HCT116 (cell line): ENCODE results near the gene PI16. TPM values are rescaled to one million over a fixed set of nuclear protein-coding genes. Genes with fewer than 3 reads are reported as not detected.

Source experiments
- ATAC-seq: fragments of 200-7000 bp; cut with Tn5 transposase; 2 replicates; pipeline ENCODE4 v1.9.1; 2020; ENCODE audit warnings: mild to moderate bottlenecking, moderate library complexity
- BruUV-seq: library from RNA; stranded (reverse); fragments of 400-500 nt; replicated peaks from 2 replicates; lab custom pipeline; 2021; lab: Mats Ljungman, UMichigan
- CTCF ChIA-PET: fragments of 300-600 bp; sonication (Branson Sonifier 250); formaldehyde crosslinking; loops from one replicate; lab custom pipeline; 2021; ENCODE audit warnings: antibody characterized with exemption; lab: Charles Lee
- POLR2A ChIA-PET: fragments of 300-600, 350-600 bp; sonication (Branson Sonifier 250); formaldehyde crosslinking; loops from one replicate; lab custom pipeline; 2021; ENCODE audit warnings: antibody characterized with exemption; lab: Charles Lee
- RAD21 ChIA-PET, 2 experiments: fragments of 300-600 bp; sonication (Branson Sonifier 250); formaldehyde crosslinking; loops; one replicate each; lab custom pipeline; 2023; ENCODE audit warnings: low total read pairs in 2 of 2; ENCODE audit not compliant: uncharacterized antibody in 2 of 2, unreplicated experiment in 2 of 2, low non-redundant PET in 1 of 2; lab: Charles Lee
- DNase-seq: peaks from one replicate; pipeline ENCODE4 v3.0.0-alpha.2; 2010; ENCODE audit warnings: low read depth, low spot score
- H2AFZ ChIP-seq: fragments of 200-600 bp; shearing (Covaris generic), sonication (generic); 2 replicates; pipeline ENCODE4 v1.6.1; 2017; ENCODE audit warnings: low read depth, mixed run types, mixed read lengths, antibody characterized with exemption, low read length; ENCODE audit not compliant: poor library complexity, severe bottlenecking
- H3K27ac ChIP-seq: 2 replicates; pipeline ENCODE4 v1.5.1; 2012; ENCODE audit warnings: low read depth, low read length
- H3K27me3 ChIP-seq: fragments of 200-600 bp; sonication (generic); 2 replicates; pipeline ENCODE4 v1.6.1; 2016; ENCODE audit warnings: mixed run types, low read length, mixed read lengths; ENCODE audit not compliant: insufficient read depth
- H3K36me3 ChIP-seq, 2 experiments: fragments of 200-500 bp in 1 of 2; fragments of 200-600 bp in 1 of 2; sonication (Bioruptor generic) in 1 of 2; sonication (generic) in 1 of 2; 2 replicates each; pipeline versions ENCODE4 v1.5.1 to v1.6.1; 2014 to 2016; ENCODE audit warnings: low read length in 2 of 2, inconsistent platforms in 1 of 2, mixed read lengths in 1 of 2, mixed run types in 1 of 2; ENCODE audit not compliant: insufficient read depth in 2 of 2, control insufficient read depth in 1 of 2
- H3K4me1 ChIP-seq, 2 experiments: fragments of 200-600 bp in 1 of 2; sonication (generic) in 1 of 2; 2 replicates each; pipeline versions ENCODE4 v1.5.1 to v1.6.1; 2012 to 2017; ENCODE audit warnings: low read length in 2 of 2, inconsistent platforms in 1 of 2, mild to moderate bottlenecking in 1 of 2, mixed read lengths in 1 of 2, mixed run types in 1 of 2, moderate library complexity in 1 of 2; ENCODE audit not compliant: insufficient read depth in 2 of 2, control insufficient read depth in 1 of 2
- H3K4me2 ChIP-seq: fragments of 200-600 bp; sonication (generic); 2 replicates; pipeline ENCODE4 v1.6.1; 2017; ENCODE audit warnings: mixed run types, low read length, mixed read lengths
- H3K4me3 ChIP-seq, 2 experiments: fragments of 200-600 bp in 1 of 2; sonication (generic) in 1 of 2; replicated peaks in 1 of 2; 2 replicates each; pipeline ENCODE4 v1.5.1; 2011 to 2016; ENCODE audit warnings: low read length in 2 of 2, control low read depth in 1 of 2, low read depth in 1 of 2, mild to moderate bottlenecking in 1 of 2, mixed read lengths in 1 of 2, mixed run types in 1 of 2
- H3K79me2 ChIP-seq: fragments of 200-600 bp; sonication (generic); 2 replicates; pipeline ENCODE4 v1.6.1; 2017; ENCODE audit warnings: mild to moderate bottlenecking, mixed run types, low read length, moderate library complexity, mixed read lengths; ENCODE audit not compliant: insufficient read depth
- H3K9ac ChIP-seq: fragments of 200-600 bp; sonication (generic); 2 replicates; pipeline ENCODE4 v1.6.1; 2016; ENCODE audit warnings: low read length, mixed read lengths
- H3K9me2 ChIP-seq: fragments of 200-600 bp; sonication (generic), shearing (Covaris generic); 2 replicates; pipeline ENCODE4 v1.6.1; 2017; ENCODE audit warnings: mixed run types, mild to moderate bottlenecking, moderate library complexity; ENCODE audit not compliant: insufficient read depth
- H3K9me3 ChIP-seq, 2 experiments: fragments of 200-500 bp in 1 of 2; fragments of 200-600 bp in 1 of 2; sonication (Bioruptor generic) in 1 of 2; sonication (generic) in 1 of 2; 2 replicates each; pipeline ENCODE4 v1.6.1; 2014 to 2017; ENCODE audit warnings: low read length in 2 of 2, mixed read lengths in 2 of 2, inconsistent platforms in 1 of 2, low read depth in 1 of 2, mild to moderate bottlenecking in 1 of 2, mixed run types in 1 of 2, moderate library complexity in 1 of 2; ENCODE audit not compliant: control insufficient read depth in 1 of 2, insufficient read depth in 1 of 2
- H4K20me1 ChIP-seq: fragments of 200-600 bp; sonication (generic), shearing (Covaris generic); 2 replicates; pipeline ENCODE4 v1.6.1; 2017; ENCODE audit warnings: mixed run types, mild to moderate bottlenecking, moderate library complexity; ENCODE audit not compliant: insufficient read depth
- CBX3 ChIP-seq: IDR thresholded peaks from 2 replicates; pipeline ENCODE4 v1.6.1; 2012; ENCODE audit warnings: low read depth
- CEBPB ChIP-seq: IDR thresholded peaks from 2 replicates; pipeline ENCODE4 v1.6.1; 2012; ENCODE audit warnings: low read depth
- ELF1 ChIP-seq: IDR thresholded peaks from 2 replicates; pipeline ENCODE4 v1.6.1; 2012; ENCODE audit warnings: low read depth, borderline replicate concordance
- FOSL1 ChIP-seq: IDR thresholded peaks from 2 replicates; pipeline ENCODE4 v1.6.1; 2012; ENCODE audit warnings: low read depth
- POLR2A ChIP-seq: IDR thresholded peaks from 2 replicates; pipeline ENCODE4 v1.7.0; 2011; ENCODE audit warnings: borderline replicate concordance; ENCODE audit not compliant: insufficient read depth, insufficient read length; ENCODE audit errors: extremely low read depth
- POLR2AphosphoS5 ChIP-seq: IDR thresholded peaks from 2 replicates; pipeline ENCODE4 v1.6.1; 2011; ENCODE audit warnings: mild to moderate bottlenecking, low read depth, low read length, moderate library complexity
- RAD21 ChIP-seq: IDR thresholded peaks from 2 replicates; pipeline ENCODE4 v1.6.1; 2012; ENCODE audit warnings: low read depth, mild to moderate bottlenecking
- SIN3A ChIP-seq: IDR thresholded peaks from 2 replicates; pipeline ENCODE4 v1.6.1; 2012; ENCODE audit warnings: low read depth
- TCF7L2 ChIP-seq: IDR thresholded peaks from 2 replicates; pipeline ENCODE4 v1.7.0; 2011; ENCODE audit warnings: borderline replicate concordance, inconsistent platforms; ENCODE audit not compliant: insufficient read depth, insufficient read length; ENCODE audit errors: extremely low read depth
- YY1 ChIP-seq: IDR thresholded peaks from 2 replicates; pipeline ENCODE4 v1.6.1; 2011; ENCODE audit warnings: low read length, low read depth, moderate library complexity, mild to moderate bottlenecking; ENCODE audit not compliant: insufficient replicate concordance; ENCODE audit errors: extremely low read depth
- ZFX ChIP-seq: fragments of 450-650 bp; IDR thresholded peaks from 2 replicates; pipeline ENCODE4 v1.6.1; 2017
- intact Hi-C: fragments of 100-400 bp; cut with micrococcal nuclease; formaldehyde crosslinking; loops from 2 replicates; pipeline ENCODE4 v1.10.0; 2022
- total RNA-seq: library from RNA; stranded (reverse); gene quantifications from one replicate; pipeline ENCODE4 v1.2.1, GENCODE V29; 2021; ENCODE audit not compliant: unreplicated experiment
- TF ChIP-seq, protein P1 (sequence below): IDR thresholded peaks from 2 replicates; pipeline ENCODE4 v1.6.1; 2012
- TF ChIP-seq, protein P2 (sequence below): IDR thresholded peaks from 2 replicates; pipeline ENCODE4 v1.6.1; 2012
- TF ChIP-seq, protein P3 (sequence below): IDR thresholded peaks from 2 replicates; pipeline ENCODE4 v1.6.1; 2011; ENCODE audit warnings: mild to moderate bottlenecking, low read length, moderate library complexity; ENCODE audit not compliant: insufficient replicate concordance; ENCODE audit errors: extremely low read depth

PI16 gene
- total RNA-seq, 1 experiment from 2014 or later = 0.59 TPM

GRCh38 chr6:37005827-37006567, 51.5 kb downstream of the PI16 start:
- H3K4me3 ChIP-seq = no peak overlapping the region
- intact Hi-C loops = no loop called here
- TF ChIP-seq POLR2A = no peak
- no peak for TF ChIP-seq CBX3
- no peak for TF ChIP-seq ELF1
- no peak for TF ChIP-seq SIN3A
- no peak for TF ChIP-seq CEBPB
- TF ChIP-seq RAD21 = no peak
- no peak for TF ChIP-seq ZFX
- no peak for TF ChIP-seq FOSL1
- no peak for TF ChIP-seq TCF7L2
- no peak for TF ChIP-seq YY1
- TF ChIP-seq, all 23 proteins: peak for 0
- DNase-seq = no peak
- H3K27ac ChIP-seq = no peak overlapping the region
- no peaks in the 10 kb centered on the region for H3K79me2 ChIP-seq
- no peak overlapping the region for H3K9ac ChIP-seq
- H3K4me2 ChIP-seq = no peak overlapping the region
- H4K20me1 ChIP-seq = no peaks in the 10 kb centered on the region
- no peaks in the 10 kb centered on the region for H3K27me3 ChIP-seq
- BruUV-seq = no TSS peak
- no peaks in the 10 kb centered on the region for H3K4me1 ChIP-seq
- no peaks in the 10 kb centered on the region for H3K9me2 ChIP-seq
- no peaks in the 10 kb centered on the region for H3K36me3 ChIP-seq
- POLR2A ChIA-PET = interaction anchor here (1.2 kb wide), 1 partner anchor 20 kb away, joined by 3 read pairs; the partner anchor contains the start of gene MTCH1
- H2AFZ ChIP-seq = no peak overlapping the region
- H3K9me3 ChIP-seq = no peaks in the 10 kb centered on the region
- CTCF ChIA-PET = interaction anchor here (1.3 kb wide), 1 partner anchor 12 kb away, joined by 7 read pairs; no protein-coding TSS in a partner anchor
- RAD21 ChIA-PET = no interaction called here
- no peak for ATAC-seq

- Histone ChIP-seq H3K79me2 (no peaks in the 10 kb centered on the region), H3K4me3 (no peak overlapping the region), H3K27ac (no peak overlapping the region), H3K36me3 (no peaks in the 10 kb centered on the region), H3K27me3 (no peaks in the 10 kb centered on the region), H3K4me1 (no peaks in the 10 kb centered on the region), H3K9ac (no peak overlapping the region), H2AFZ (no peak overlapping the region), H3K9me3 (no peaks in the 10 kb centered on the region), H3K4me2 (no peak overlapping the region), H3K9me2 (no peaks in the 10 kb centered on the region), H4K20me1 (no peaks in the 10 kb centered on the region)
- ATAC-seq (no peak), DNase-seq (no peak)
- intact Hi-C loops = no loop called here
- no TSS peak for BruUV-seq
- ChIA-PET POLR2A (interaction anchor here (1.2 kb wide), 1 partner anchor 21 kb away, joined by 3 read pairs; the partner anchor contains the start of gene MTCH1), CTCF (interaction anchor here (1.3 kb wide), 1 partner anchor 11 kb away, joined by 7 read pairs; no protein-coding TSS in a partner anchor), RAD21 (no interaction called here)
- TF ChIP-seq CBX3 = no peak
- TF ChIP-seq, protein P1, sequence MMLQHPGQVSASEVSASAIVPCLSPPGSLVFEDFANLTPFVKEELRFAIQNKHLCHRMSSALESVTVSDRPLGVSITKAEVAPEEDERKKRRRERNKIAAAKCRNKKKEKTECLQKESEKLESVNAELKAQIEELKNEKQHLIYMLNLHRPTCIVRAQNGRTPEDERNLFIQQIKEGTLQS = no peak
- no peak for TF ChIP-seq FOSL1
- TF ChIP-seq, protein P2, sequence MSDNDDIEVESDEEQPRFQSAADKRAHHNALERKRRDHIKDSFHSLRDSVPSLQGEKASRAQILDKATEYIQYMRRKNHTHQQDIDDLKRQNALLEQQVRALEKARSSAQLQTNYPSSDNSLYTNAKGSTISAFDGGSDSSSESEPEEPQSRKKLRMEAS = no peak
- no peak for TF ChIP-seq SIN3A
- TF ChIP-seq ELF1 = no peak
- TF ChIP-seq POLR2AphosphoS5 = no peak
- TF ChIP-seq, protein P3, sequence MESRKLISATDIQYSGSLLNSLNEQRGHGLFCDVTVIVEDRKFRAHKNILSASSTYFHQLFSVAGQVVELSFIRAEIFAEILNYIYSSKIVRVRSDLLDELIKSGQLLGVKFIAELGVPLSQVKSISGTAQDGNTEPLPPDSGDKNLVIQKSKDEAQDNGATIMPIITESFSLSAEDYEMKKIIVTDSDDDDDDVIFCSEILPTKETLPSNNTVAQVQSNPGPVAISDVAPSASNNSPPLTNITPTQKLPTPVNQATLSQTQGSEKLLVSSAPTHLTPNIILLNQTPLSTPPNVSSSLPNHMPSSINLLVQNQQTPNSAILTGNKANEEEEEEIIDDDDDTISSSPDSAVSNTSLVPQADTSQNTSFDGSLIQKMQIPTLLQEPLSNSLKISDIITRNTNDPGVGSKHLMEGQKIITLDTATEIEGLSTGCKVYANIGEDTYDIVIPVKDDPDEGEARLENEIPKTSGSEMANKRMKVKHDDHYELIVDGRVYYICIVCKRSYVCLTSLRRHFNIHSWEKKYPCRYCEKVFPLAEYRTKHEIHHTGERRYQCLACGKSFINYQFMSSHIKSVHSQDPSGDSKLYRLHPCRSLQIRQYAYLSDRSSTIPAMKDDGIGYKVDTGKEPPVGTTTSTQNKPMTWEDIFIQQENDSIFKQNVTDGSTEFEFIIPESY = no peak
These were observed 52.3 kb downstream of the PI16 start for GRCh38 chr6:37006793-37007339.
